Heart left ventricle (tissue), 16 donors: Measurements from ENCODE around the gene LHFPL3. TPM values are rescaled to one million over a fixed set of nuclear protein-coding genes. Genes with fewer than 3 reads are reported as not detected.

ENCODE experiments used
- ATAC-seq, 4 donors: fragments of 200-7000 bp; cut with Tn5 transposase; one replicate each; pipeline ENCODE4 v1.9.1; 2020 to 2022; ENCODE audit warnings: moderate library complexity in 4 of 4, mild to moderate bottlenecking in 3 of 4, moderate number of reproducible peaks in 1 of 4
- DNase-seq, 5 donors: peaks; one replicate each; pipeline ENCODE4 v3.0.0-alpha.2; 2020
- H3K27ac ChIP-seq, 12 donors: fragments of 200-600 bp; sonication (generic) in 4 of 12; one replicate each; pipeline versions ENCODE4 v1.5.0 to v1.8.0; 2016 to 2022; ENCODE audit warnings: mild to moderate bottlenecking in 2 of 12
- H3K27me3 ChIP-seq, 9 donors: fragments of 200-600 bp; sonication (generic) in 2 of 9; one replicate each; pipeline versions ENCODE4 v1.5.1 to v1.8.0; 2016 to 2022; ENCODE audit warnings: mild to moderate bottlenecking in 3 of 9
- H3K36me3 ChIP-seq, 9 donors: fragments of 200-600 bp; sonication (generic) in 2 of 9; one replicate each; pipeline versions ENCODE4 v1.5.0 to v1.8.0; 2018 to 2022; ENCODE audit warnings: mild to moderate bottlenecking in 2 of 9
- H3K4me1 ChIP-seq, 12 donors: fragments of 200-600 bp; sonication (generic) in 4 of 12; one replicate each; pipeline versions ENCODE4 v1.5.0 to v1.8.0; 2016 to 2022; ENCODE audit warnings: mild to moderate bottlenecking in 3 of 12
- H3K4me3 ChIP-seq, 12 donors: fragments of 200-600 bp; sonication (generic) in 4 of 12; one replicate each; pipeline versions ENCODE4 v1.5.0 to v1.8.0; 2017 to 2022; ENCODE audit warnings: mild to moderate bottlenecking in 9 of 12, moderate library complexity in 4 of 12
- H3K9me3 ChIP-seq, 12 donors: fragments of 200-600 bp; sonication (generic) in 4 of 12; one replicate each; pipeline versions ENCODE4 v1.5.0 to v1.8.0; 2016 to 2022; ENCODE audit warnings: mild to moderate bottlenecking in 1 of 12
- CTCF ChIP-seq, 12 donors: fragments of 200-600 bp; sonication (generic) in 4 of 12; IDR thresholded peaks; one replicate each; pipeline versions ENCODE4 v1.5.0 to v1.8.0; 2018 to 2022; ENCODE audit warnings: antibody characterized with exemption in 12 of 12, mild to moderate bottlenecking in 5 of 12
- POLR2A ChIP-seq, 2 donors: fragments of 450-650 bp; IDR thresholded peaks; one replicate each; pipeline ENCODE4 v1.6.1; 2017; ENCODE audit warnings: antibody characterized with exemption in 2 of 2, mild to moderate bottlenecking in 2 of 2, moderate library complexity in 2 of 2
- WGBS, 4 donors: extraction: QIAGEN DNeasy Blood & Tissue Kit in 2 of 4; methylation state at CpG; one replicate each; pipeline versions ENCODE4 v1.1.5 to v1.1.7; 2013 to 2018; 5-methylcytosine and 5-hydroxymethylcytosine counted together
- intact Hi-C, 10 donors: fragments of 100-400 bp; cut with DNase I; formaldehyde crosslinking; loops; one replicate each; pipeline versions ENCODE4 v1.11.1 to v1.14.2; 2022
- polyA plus RNA-seq, 2 donors: library from polyadenylated mRNA; stranded (reverse); fragments of 200-250 nt; gene quantifications; one replicate each; pipeline ENCODE4 v1.2.3, GENCODE V29; 2013
- total RNA-seq, 9 donors: library from RNA; depleted of rRNA in 2 of 9; stranded (reverse); fragments of >200 nt in 2 of 9; fragmentation: NEBNext Ultra II Directional in 3 of 9; extraction: Animal tissue kit (Norgen Biotek cat#: 25700) in 3 of 9; gene quantifications; one replicate each; pipeline versions ENCODE4 v1.1.0 to v1.2.4, GENCODE V29; 2016 to 2023
- donor health status: ischemic (EF 13 %, LVEDD 7.1; RV severe dilation, severe dysfunction).
- donor health status: healthy with polysubstance abuse.
- donor health status: DM: no; HTN: yes; CAD: no.
- donor health status: DM: no; HTN: no; CAD: no.
- donor health status: ischemic (EF 25% LVEDD 6.9; RV normal size, moderate dysfunction).
- donor health status: ischemic (EF 25% LVEDD 5.7; RV mildly dilated, moderate dysfunction).
- donor health status: healthy.
- donor health status: DM: yes; HTN: yes; CAD: no.
- donor health status: ischemic (EF 35%, LVEDD 5.7; RV mildly dilated, moderate dysfunction).
- donor health status: nonischemic (EF 11% LVEDD 7.7; RV severe dilation, severe dysfunction).
- donor health status: DM: yes; HTN: yes; CAD: no.
- donor health status: PGD.
- donor health status: ischemic (EF 29% LVEDD 5.4; RV normal size, mild dysfunction).
- donor health status: nonischemic (EF 23%, LVEDD 6.1; RV moderate dilation, normal function).

LHFPL3 gene
- total and polyA plus RNA-seq, 11 donors = not detected

GRCh38 chr7:104852386-104852785, 524.0 kb downstream of the LHFPL3 start:
- Histone ChIP-seq H3K9me3 (no peaks in the 10 kb centered on the region), H3K36me3 (no peaks in the 10 kb centered on the region), H3K27ac (no peak overlapping the region), H3K4me1 (no peaks in the 10 kb centered on the region), H3K27me3 (peaks cover 0 to 3% (median 0%) of the 10 kb centered on the region in 9 donors), H3K4me3 (no peak overlapping the region)
- ATAC-seq (no peak), DNase-seq (no peak)
- TF ChIP-seq POLR2A (IDR thresholded peaks at IDR 0.05) (no peak), CTCF (IDR thresholded peaks at IDR 0.05) (no peak)
- WGBS, 4 donors = 64 to 91% (median 75%) methylated on average over 1 of the region's 1 CpG
- intact Hi-C loops = no loop called here

GRCh38 chr7:104855861-104856260, 527.5 kb downstream of the LHFPL3 start:
- no peak overlapping the region for H3K4me3 ChIP-seq
- no peak overlapping the region for H3K27ac ChIP-seq
- WGBS, 4 donors = 78 to 88% (median 86%) methylated on average over 2 of the region's 2 CpGs
- H3K36me3 ChIP-seq = no peaks in the 10 kb centered on the region
- intact Hi-C loops = no loop called here
- no peak for DNase-seq
- no peaks in the 10 kb centered on the region for H3K9me3 ChIP-seq
- ATAC-seq = no peak
- peaks cover 0 to 9% (median 0%) of the 10 kb centered on the region in 9 donors for H3K27me3 ChIP-seq
- no peaks in the 10 kb centered on the region for H3K4me1 ChIP-seq
- TF ChIP-seq POLR2A (IDR thresholded peaks at IDR 0.05) = no peak
- no peak for TF ChIP-seq CTCF (IDR thresholded peaks at IDR 0.05)

- no peak for ATAC-seq
- Histone ChIP-seq H3K4me1 (peaks cover 0 to 3% (median 0%) of the 10 kb centered on the region in 12 donors), H3K36me3 (no peaks in the 10 kb centered on the region), H3K4me3 (no peak overlapping the region), H3K9me3 (no peaks in the 10 kb centered on the region), H3K27me3 (peaks cover 0 to 25% (median 0%) of the 10 kb centered on the region in 9 donors), H3K27ac (no peak overlapping the region)
- WGBS, 4 donors = 61 to 66% (median 64%) methylated on average over 5 of the region's 5 CpGs
- intact Hi-C loops = no loop called here
- TF ChIP-seq POLR2A (IDR thresholded peaks at IDR 0.05) (no peak), CTCF (IDR thresholded peaks at IDR 0.05) (no peak)
- no peak for DNase-seq
Observed at GRCh38 chr7:104857458-104858425, 529.3 kb downstream of the LHFPL3 start.

GRCh38 chr7:104859754-104860426, 531.5 kb downstream of the LHFPL3 start:
- intact Hi-C loops = no loop called here
- DNase-seq = no peak

More at GRCh38 chr7:104859754-104860426, 531.5 kb downstream of the LHFPL3 start:
- WGBS, 4 donors = 84 to 87% (median 85%) methylated on average over 4 of the region's 4 CpGs
- H3K27me3 ChIP-seq = peaks cover 0 to 35% (median 4%) of the 10 kb centered on the region in 9 donors
- no peak for ATAC-seq
- TF ChIP-seq CTCF (IDR thresholded peaks at IDR 0.05) (no peak), POLR2A (IDR thresholded peaks at IDR 0.05) (no peak)
- peaks cover 0 to 9% (median 0%) of the 10 kb centered on the region in 12 donors for H3K9me3 ChIP-seq
- no peak overlapping the region for H3K4me3 ChIP-seq
- peaks cover 0 to 3% (median 0%) of the 10 kb centered on the region in 12 donors for H3K4me1 ChIP-seq
- H3K27ac ChIP-seq = no peak overlapping the region
- H3K36me3 ChIP-seq = no peaks in the 10 kb centered on the region
